Sigmoid colon (tissue), 7 donors: ENCODE results near the gene ENDOG. TPM values are rescaled to one million over a fixed set of nuclear protein-coding genes. Genes with fewer than 3 reads are reported as not detected.
A peak's percentile ranks its signal among the peaks of the same experiment; 100 is the strongest.
"Not testable (repeated sequence)": the region's sequence is repeated elsewhere in the genome, so short reads cannot be mapped to it uniquely, and the experiment has no call there.

Experiments
- DNase-seq: peaks from one replicate; pipeline ENCODE4 v3.0.0-alpha.2; 2019
- H3K27ac ChIP-seq, 4 donors: fragments of 200-600 bp; sonication (generic); one replicate each; pipeline ENCODE4 v1.5.1; 2016 to 2019; ENCODE audit warnings: mild to moderate bottlenecking in 1 of 4
- H3K27me3 ChIP-seq, 3 donors: fragments of 200-600 bp; sonication (generic); one replicate each; pipeline ENCODE4 v1.5.1; 2019; ENCODE audit warnings: mild to moderate bottlenecking in 1 of 3
- H3K36me3 ChIP-seq, 4 donors: fragments of 200-600 bp; sonication (generic); one replicate each; pipeline ENCODE4 v1.5.1; 2016 to 2019
- H3K4me1 ChIP-seq, 4 donors: fragments of 200-600 bp; sonication (generic); one replicate each; pipeline ENCODE4 v1.5.1; 2017 to 2019
- H3K4me3 ChIP-seq, 4 donors: fragments of 200-600 bp; sonication (generic); one replicate each; pipeline ENCODE4 v1.5.1; 2017 to 2019; ENCODE audit warnings: mild to moderate bottlenecking in 2 of 4, moderate library complexity in 1 of 4
- H3K9me3 ChIP-seq, 4 donors: fragments of 200-600 bp in 3 of 4; sonication (generic) in 3 of 4; one replicate each; pipeline versions ENCODE4 v1.5.1 to v1.6.1; 2013 to 2019
- EP300 ChIP-seq, 4 donors: sonication (generic); formaldehyde crosslinking; IDR thresholded peaks; one replicate each; pipeline ENCODE4 v1.6.1; 2017; ENCODE audit warnings: antibody characterized with exemption in 4 of 4
- POLR2A ChIP-seq, 2 donors: fragments of 450-650 bp; IDR thresholded peaks; one replicate each; pipeline ENCODE4 v1.6.1; 2016; ENCODE audit warnings: antibody characterized with exemption in 2 of 2, mild to moderate bottlenecking in 2 of 2, moderate library complexity in 2 of 2
- POLR2AphosphoS5 ChIP-seq, 4 donors: sonication (generic); formaldehyde crosslinking; IDR thresholded peaks; one replicate each; pipeline ENCODE4 v1.6.1; 2017; ENCODE audit warnings: antibody characterized with exemption in 4 of 4
- WGBS, 2 donors: extraction: QIAGEN DNeasy Blood & Tissue Kit; methylation state at CpG; one replicate each; pipeline ENCODE4 v1.1.7; 2013; 5-methylcytosine and 5-hydroxymethylcytosine counted together
- intact Hi-C: fragments of 100-400 bp; cut with DNase I; formaldehyde crosslinking; loops from one replicate; pipeline ENCODE4 v1.15.1; 2023
- polyA plus RNA-seq, 3 donors: library from polyadenylated mRNA; stranded (reverse); fragments of 200-250 nt; gene quantifications; one replicate each; pipeline ENCODE4 v1.2.3, GENCODE V29; 2013
- total RNA-seq, 4 donors: library from RNA; depleted of rRNA; stranded (reverse); fragments of >200 nt; gene quantifications; one replicate each; pipeline ENCODE4 v1.1.0, GENCODE V29; 2016
- TF ChIP-seq, protein P1 (sequence below), 4 experiments: fragments of 450-650 bp in 3 of 4; fragments of 200-600 bp in 1 of 4; IDR thresholded peaks; one replicate each; pipeline ENCODE4 v1.5.1; 2016 to 2019; ENCODE audit warnings: antibody characterized with exemption in 4 of 4, mild to moderate bottlenecking in 3 of 4, moderate library complexity in 2 of 4
- donor health status: healthy with polysubstance abuse.
- donor health status: Bipolar disorder and iron deficiency.
- donor health status: healthy.

The ENDOG gene
- total and polyA plus RNA-seq, 7 donors: 5.9 to 49.0 (median 15.7) TPM

DNA sequence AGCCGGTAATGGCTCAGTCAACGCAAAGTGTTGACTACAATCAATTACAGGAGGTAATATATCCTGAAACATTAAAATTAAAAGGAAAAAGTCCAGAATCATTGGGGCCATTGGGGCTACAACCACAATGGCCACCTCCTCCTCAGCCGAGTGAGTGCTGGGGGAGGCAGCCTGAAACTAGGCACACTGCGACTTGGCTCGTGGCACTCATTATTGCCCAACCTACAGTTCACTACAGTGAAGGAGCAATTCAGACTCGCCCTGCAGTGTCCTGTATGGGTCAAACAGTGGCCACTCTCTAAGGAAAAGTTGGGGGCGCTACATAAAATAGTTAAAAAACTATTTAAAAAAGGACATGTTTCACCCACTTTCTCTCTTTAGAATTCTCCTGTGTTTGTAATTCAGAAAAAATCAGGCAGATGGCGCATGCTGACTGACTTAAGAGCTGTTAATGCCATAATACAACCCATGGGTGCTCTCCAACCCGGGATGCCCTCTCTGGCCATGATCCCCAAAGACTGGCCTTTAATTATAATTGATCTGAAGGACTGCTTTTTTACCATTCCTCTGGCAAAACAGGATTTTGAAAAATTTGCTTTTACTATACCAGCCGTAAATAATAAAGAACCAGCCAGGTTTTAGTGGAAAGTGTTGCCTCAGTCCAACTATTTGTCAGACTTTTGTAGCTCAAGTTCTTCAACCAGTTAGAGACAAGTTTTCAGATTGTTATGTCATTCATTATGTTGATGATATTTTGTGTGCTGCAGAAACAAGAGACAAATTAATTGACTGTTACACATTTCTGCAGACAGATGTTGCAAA lies 33.7 kb downstream of the ENDOG start:
- 68 to 86% methylated on average over 10 of the region's 10 CpGs for WGBS, 2 donors
- H3K27ac ChIP-seq, H3K4me3 ChIP-seq, intact Hi-C loops, DNase-seq, H3K36me3 ChIP-seq, H3K4me1 ChIP-seq, H3K27me3 ChIP-seq, H3K9me3 ChIP-seq: not testable (repeated sequence)
- TF ChIP-seq, protein P1, sequence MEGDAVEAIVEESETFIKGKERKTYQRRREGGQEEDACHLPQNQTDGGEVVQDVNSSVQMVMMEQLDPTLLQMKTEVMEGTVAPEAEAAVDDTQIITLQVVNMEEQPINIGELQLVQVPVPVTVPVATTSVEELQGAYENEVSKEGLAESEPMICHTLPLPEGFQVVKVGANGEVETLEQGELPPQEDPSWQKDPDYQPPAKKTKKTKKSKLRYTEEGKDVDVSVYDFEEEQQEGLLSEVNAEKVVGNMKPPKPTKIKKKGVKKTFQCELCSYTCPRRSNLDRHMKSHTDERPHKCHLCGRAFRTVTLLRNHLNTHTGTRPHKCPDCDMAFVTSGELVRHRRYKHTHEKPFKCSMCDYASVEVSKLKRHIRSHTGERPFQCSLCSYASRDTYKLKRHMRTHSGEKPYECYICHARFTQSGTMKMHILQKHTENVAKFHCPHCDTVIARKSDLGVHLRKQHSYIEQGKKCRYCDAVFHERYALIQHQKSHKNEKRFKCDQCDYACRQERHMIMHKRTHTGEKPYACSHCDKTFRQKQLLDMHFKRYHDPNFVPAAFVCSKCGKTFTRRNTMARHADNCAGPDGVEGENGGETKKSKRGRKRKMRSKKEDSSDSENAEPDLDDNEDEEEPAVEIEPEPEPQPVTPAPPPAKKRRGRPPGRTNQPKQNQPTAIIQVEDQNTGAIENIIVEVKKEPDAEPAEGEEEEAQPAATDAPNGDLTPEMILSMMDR (IDR thresholded peaks at IDR 0.05): peak in 3 of 4 experiments; percentile 15 to 43 (median 38)

DNA sequence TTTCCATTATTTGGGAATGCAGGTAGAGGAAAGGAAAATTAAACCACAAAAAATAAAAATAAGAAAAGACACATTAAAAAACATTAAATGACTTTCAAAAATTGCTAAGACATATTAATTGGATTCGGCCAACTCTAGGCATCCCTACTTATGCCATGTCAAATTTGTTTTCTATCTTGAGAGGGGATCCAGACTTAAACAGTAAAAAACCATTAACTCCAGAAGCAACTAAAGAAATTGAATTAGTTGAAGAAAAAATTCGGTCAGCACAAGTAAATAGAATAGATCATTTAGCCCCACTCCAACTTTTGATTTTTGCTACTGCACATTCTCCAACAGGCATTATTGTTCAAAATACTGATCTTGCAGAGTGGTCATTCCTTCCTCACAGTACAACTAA lies 34.3 kb downstream of the ENDOG start:
- DNase-seq, H3K36me3 ChIP-seq, H3K27me3 ChIP-seq, H3K27ac ChIP-seq, H3K4me1 ChIP-seq, H3K9me3 ChIP-seq, intact Hi-C loops, H3K4me3 ChIP-seq: not testable (repeated sequence)
- 84 to 93% methylated on average over 2 of the region's 2 CpGs for WGBS, 2 donors

DNA sequence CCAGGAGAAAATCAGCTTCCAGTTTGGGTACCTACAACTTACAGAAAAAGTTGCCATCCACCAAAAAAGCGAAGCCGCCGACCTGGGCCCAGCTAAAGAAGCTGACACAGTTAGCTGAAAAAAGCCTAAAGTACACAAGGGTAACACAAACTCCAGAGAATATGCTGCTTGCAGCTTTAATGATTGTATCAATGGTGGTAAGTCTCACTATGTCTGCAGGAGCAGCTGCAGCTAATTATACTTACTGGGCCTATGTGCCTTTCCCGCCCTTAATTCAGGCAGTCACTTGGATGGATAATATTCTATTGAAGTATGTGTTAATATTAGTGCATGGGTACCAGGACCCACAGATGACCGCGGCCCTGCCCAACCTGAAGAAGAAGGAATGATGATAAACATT lies 36.2 kb downstream of the ENDOG start:
- DNase-seq, intact Hi-C loops, H3K4me3 ChIP-seq, H3K9me3 ChIP-seq, H3K27ac ChIP-seq, H3K4me1 ChIP-seq, H3K36me3 ChIP-seq, H3K27me3 ChIP-seq: not testable (repeated sequence)
- 94 to 96% methylated on average over 6 of the region's 6 CpGs for WGBS, 2 donors

DNA sequence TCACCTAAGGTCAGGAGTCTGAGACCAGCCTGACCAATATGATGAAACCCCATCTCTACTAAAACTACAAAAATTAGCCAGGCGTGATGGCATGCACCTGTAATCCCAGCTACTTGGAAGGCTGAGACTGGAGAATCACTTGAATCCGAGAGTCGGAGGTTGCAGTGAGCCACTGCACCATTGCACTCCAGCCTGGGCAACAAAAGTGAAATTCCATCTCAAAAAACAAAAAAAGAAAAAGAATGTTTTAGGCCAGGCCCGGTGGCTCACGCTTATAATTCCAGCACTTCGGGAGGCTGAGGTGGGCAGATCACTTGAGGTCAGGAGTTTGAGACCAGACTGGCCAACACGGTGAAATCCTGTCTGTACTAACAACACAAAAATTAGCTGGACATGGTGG lies 40.2 kb downstream of the ENDOG start:
- intact Hi-C loops, H3K4me3 ChIP-seq, H3K9me3 ChIP-seq, H3K36me3 ChIP-seq, H3K4me1 ChIP-seq, DNase-seq, H3K27me3 ChIP-seq, H3K27ac ChIP-seq: not testable (repeated sequence)
- 97% methylated on average over 7 of the region's 7 CpGs for WGBS, 2 donors

DNA sequence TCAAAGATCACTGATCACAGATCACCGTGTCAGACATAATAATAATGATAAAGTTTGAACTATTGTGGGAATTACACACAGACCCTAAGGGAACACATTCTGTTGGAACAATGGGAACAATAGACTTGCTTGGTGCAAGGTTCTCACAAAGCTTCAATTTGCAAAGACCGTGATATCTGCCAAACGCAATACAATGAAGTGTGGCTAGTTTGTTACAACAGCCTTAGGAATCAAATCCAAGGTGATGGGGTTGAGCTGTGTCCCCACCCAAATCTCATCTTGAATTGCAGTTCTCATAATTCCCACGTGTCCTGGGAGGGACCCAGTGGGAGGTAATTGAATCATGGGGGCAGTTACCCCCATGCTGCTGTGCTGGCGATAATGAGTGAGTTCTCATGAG lies 42.6 kb downstream of the ENDOG start:
- H3K9me3 ChIP-seq: no peaks in the 10 kb centered on the region
- H3K4me3 ChIP-seq: no peak overlapping the region
- DNase-seq: no peak
- no peaks in the 10 kb centered on the region for H3K36me3 ChIP-seq
- no peak overlapping the region for H3K27ac ChIP-seq
- WGBS, 2 donors: 88 to 94% methylated on average over 5 of the region's 5 CpGs
- no peaks in the 10 kb centered on the region for H3K4me1 ChIP-seq
- intact Hi-C loops: no loop called here
- no peaks in the 10 kb centered on the region for H3K27me3 ChIP-seq
- TF ChIP-seq POLR2AphosphoS5 (IDR thresholded peaks at IDR 0.05) (no peak), POLR2A (IDR thresholded peaks at IDR 0.05) (no peak), EP300 (IDR thresholded peaks at IDR 0.05) (no peak)
- TF ChIP-seq, protein P1 (IDR thresholded peaks at IDR 0.05): no peak

DNA sequence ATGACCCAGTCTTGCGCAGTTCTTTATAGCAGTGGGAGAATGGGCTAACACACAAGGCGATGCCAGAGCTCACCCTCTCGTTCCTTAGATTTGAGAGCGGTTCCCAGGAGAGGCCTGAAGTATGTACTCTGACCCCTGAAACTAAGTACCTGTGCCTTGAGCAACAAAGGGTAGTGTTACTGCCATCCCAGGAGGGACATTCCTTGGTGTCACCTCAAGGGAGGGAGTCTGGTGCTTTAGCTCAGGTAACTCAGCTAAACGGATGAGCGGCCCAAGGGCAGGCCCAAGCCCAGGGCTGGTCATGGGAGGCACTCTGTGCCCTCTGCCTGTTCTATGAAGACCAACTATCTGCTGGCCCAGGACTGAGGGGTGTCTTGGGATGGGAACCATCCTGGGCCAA lies 43.2 kb downstream of the ENDOG start:
- Histone ChIP-seq H3K9me3 (no peaks in the 10 kb centered on the region), H3K36me3 (no peaks in the 10 kb centered on the region), H3K27ac (no peak overlapping the region), H3K4me1 (no peaks in the 10 kb centered on the region), H3K4me3 (no peak overlapping the region), H3K27me3 (no peaks in the 10 kb centered on the region)
- intact Hi-C loops: no loop called here
- no peak for TF ChIP-seq POLR2AphosphoS5 (IDR thresholded peaks at IDR 0.05)
- TF ChIP-seq, protein P1 (IDR thresholded peaks at IDR 0.05): no peak
- no peak for TF ChIP-seq EP300 (IDR thresholded peaks at IDR 0.05)
- TF ChIP-seq POLR2A (IDR thresholded peaks at IDR 0.05): no peak
- WGBS, 2 donors: 79 to 81% methylated on average over 6 of the region's 6 CpGs
- DNase-seq: no peak
